Stomach (tissue), 9 donors: ENCODE measurements around the gene SRP72. TPM values are rescaled to one million over a fixed set of nuclear protein-coding genes. Genes with fewer than 3 reads are reported as not detected.

Experiments used
- DNase-seq, 2 donors: peaks; one replicate each; pipeline versions ENCODE4 v3.0.0 to v3.0.0-alpha.2; 2013 to 2019
- H3K27ac ChIP-seq, 5 donors: fragments of 200-600 bp in 4 of 5; sonication (generic) in 4 of 5; one replicate each; pipeline ENCODE4 v1.5.1; 2013 to 2019; ENCODE audit warnings: mild to moderate bottlenecking in 1 of 5, moderate library complexity in 1 of 5
- H3K27me3 ChIP-seq, 3 donors: fragments of 200-600 bp; sonication (generic); one replicate each; pipeline ENCODE4 v1.5.1; 2017 to 2019; ENCODE audit warnings: mixed run types in 1 of 3
- H3K36me3 ChIP-seq, 4 donors: fragments of 200-600 bp; sonication (generic); 1 replicate in 3 of 4; 2 replicates in 1 of 4; pipeline ENCODE4 v1.5.1; 2016 to 2019
- H3K4me1 ChIP-seq, 4 donors: fragments of 200-600 bp; sonication (generic); one replicate each; pipeline ENCODE4 v1.5.1; 2016 to 2019
- H3K4me3 ChIP-seq, 4 donors: fragments of 200-600 bp; sonication (generic) in 3 of 4; one replicate each; pipeline ENCODE4 v1.5.1; 2016 to 2019; ENCODE audit warnings: mild to moderate bottlenecking in 1 of 4
- H3K9me3 ChIP-seq, 4 donors: fragments of 200-600 bp; sonication (generic); one replicate each; pipeline ENCODE4 v1.5.1; 2016 to 2019
- EP300 ChIP-seq: sonication (generic); formaldehyde crosslinking; IDR thresholded peaks from one replicate; pipeline ENCODE4 v1.6.1; 2017; ENCODE audit warnings: antibody characterized with exemption
- POLR2A ChIP-seq, 4 donors: fragments of 450-650 bp; IDR thresholded peaks; one replicate each; pipeline ENCODE4 v1.6.1; 2016; ENCODE audit warnings: antibody characterized with exemption in 4 of 4, control low read depth in 2 of 4, mild to moderate bottlenecking in 1 of 4, moderate library complexity in 1 of 4
- POLR2AphosphoS5 ChIP-seq, 3 donors: sonication (generic); formaldehyde crosslinking; IDR thresholded peaks; one replicate each; pipeline ENCODE4 v1.6.1; 2016; ENCODE audit warnings: antibody characterized with exemption in 3 of 3
- WGBS, 5 donors: extraction: QIAGEN DNeasy Blood & Tissue Kit in 3 of 5; methylation state at CpG; one replicate each; pipeline versions ENCODE4 v1.1.5 to v1.1.7; 2013 to 2018; 5-methylcytosine and 5-hydroxymethylcytosine counted together
- intact Hi-C: fragments of 100-400 bp; cut with DNase I; formaldehyde crosslinking; loops from one replicate; pipeline ENCODE4 v1.15.1; 2023; ENCODE audit warnings: low total_unique reads
- polyA plus RNA-seq, 3 donors: library from polyadenylated mRNA; stranded (reverse); fragments of 200-250 nt; gene quantifications; one replicate each; pipeline ENCODE4 v1.2.3, GENCODE V29; 2013
- total RNA-seq, 5 donors: library from RNA; depleted of rRNA; stranded (reverse); fragments of >200 nt; gene quantifications; one replicate each; pipeline versions ENCODE4 v1.1.0 to v1.2.3, GENCODE V29; 2014 to 2016
- TF ChIP-seq, protein P1 (sequence below), 7 experiments: fragments of 450-650 bp in 4 of 7; fragments of 200-600 bp in 3 of 7; sonication (generic) in 3 of 7; IDR thresholded peaks; one replicate each; pipeline ENCODE4 v1.5.1; 2016 to 2019; ENCODE audit warnings: antibody characterized with exemption in 7 of 7, control low read depth in 2 of 7, mild to moderate bottlenecking in 1 of 7
- donor health status: healthy with polysubstance abuse.
- donor health status: Bipolar disorder and iron deficiency.
- donor health status: healthy.

Gene SRP72
- total and polyA plus RNA-seq, 8 donors: 28.4 to 63.7 (median 37.4) TPM

DNA sequence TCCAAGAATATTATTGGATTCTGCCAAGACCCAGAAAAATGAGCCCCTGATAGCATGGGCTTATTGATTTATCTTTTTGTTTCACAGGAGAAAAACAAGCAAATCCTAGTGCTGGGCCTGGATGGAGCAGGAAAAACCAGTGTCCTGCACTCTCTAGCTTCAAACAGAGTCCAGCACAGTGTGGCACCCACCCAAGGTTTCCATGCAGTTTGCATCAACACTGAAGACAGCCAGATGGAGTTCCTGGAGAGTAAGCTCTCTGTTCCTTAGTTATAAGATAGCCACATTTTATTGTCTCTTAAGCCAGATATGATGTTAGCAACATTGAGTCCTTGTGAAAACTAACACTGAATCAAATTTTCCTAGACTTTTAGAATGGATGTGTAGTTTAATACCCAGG, 43.7 kb downstream of the SRP72 start:
- Histone ChIP-seq H3K36me3 (no peaks in the 10 kb centered on the region), H3K4me1 (peaks cover 4 to 6% (median 5%) of the 10 kb centered on the region in 4 donors), H3K9me3 (no peaks in the 10 kb centered on the region), H3K27ac (no peak overlapping the region), H3K27me3 (no peaks in the 10 kb centered on the region), H3K4me3 (no peak overlapping the region)
- TF ChIP-seq, protein P1, sequence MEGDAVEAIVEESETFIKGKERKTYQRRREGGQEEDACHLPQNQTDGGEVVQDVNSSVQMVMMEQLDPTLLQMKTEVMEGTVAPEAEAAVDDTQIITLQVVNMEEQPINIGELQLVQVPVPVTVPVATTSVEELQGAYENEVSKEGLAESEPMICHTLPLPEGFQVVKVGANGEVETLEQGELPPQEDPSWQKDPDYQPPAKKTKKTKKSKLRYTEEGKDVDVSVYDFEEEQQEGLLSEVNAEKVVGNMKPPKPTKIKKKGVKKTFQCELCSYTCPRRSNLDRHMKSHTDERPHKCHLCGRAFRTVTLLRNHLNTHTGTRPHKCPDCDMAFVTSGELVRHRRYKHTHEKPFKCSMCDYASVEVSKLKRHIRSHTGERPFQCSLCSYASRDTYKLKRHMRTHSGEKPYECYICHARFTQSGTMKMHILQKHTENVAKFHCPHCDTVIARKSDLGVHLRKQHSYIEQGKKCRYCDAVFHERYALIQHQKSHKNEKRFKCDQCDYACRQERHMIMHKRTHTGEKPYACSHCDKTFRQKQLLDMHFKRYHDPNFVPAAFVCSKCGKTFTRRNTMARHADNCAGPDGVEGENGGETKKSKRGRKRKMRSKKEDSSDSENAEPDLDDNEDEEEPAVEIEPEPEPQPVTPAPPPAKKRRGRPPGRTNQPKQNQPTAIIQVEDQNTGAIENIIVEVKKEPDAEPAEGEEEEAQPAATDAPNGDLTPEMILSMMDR (IDR thresholded peaks at IDR 0.05): no peak
- TF ChIP-seq POLR2AphosphoS5 (IDR thresholded peaks at IDR 0.05) (no peak), POLR2A (IDR thresholded peaks at IDR 0.05) (no peak)
- intact Hi-C loops: no loop called here
- DNase-seq: peak in 1 of 2 donors; percentile 77

DNA sequence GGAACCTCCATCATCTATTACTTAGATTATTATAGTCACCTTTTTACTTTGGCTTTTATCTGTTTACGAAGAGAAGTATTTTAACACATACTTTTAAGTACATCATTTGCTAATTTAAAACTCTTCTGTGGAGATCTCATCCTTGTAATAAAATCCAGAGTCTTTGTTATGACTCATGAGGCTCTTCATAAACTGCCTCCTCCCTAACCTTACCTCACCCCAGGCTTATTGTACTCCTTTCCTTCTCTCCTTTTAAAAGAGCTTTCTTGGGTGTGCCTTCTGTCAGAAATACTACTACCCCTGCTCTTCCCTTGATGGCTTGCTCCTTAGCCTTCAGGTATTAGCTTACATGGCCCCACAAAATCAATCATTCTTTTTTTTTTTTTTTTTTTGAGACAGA, 44.7 kb downstream of the SRP72 start:
- Histone ChIP-seq H3K9me3 (no peaks in the 10 kb centered on the region), H3K4me3 (no peak overlapping the region), H3K36me3 (no peaks in the 10 kb centered on the region), H3K4me1 (no peaks in the 10 kb centered on the region), H3K27ac (no peak overlapping the region), H3K27me3 (no peaks in the 10 kb centered on the region)
- intact Hi-C loops: no loop called here
- 89 to 100% (median 93%) methylated on average over 1 of the region's 1 CpG for WGBS, 5 donors
- TF ChIP-seq EP300 (no peak), POLR2AphosphoS5 (IDR thresholded peaks at IDR 0.05) (no peak), POLR2A (IDR thresholded peaks at IDR 0.05) (no peak)
- TF ChIP-seq, protein P1 (IDR thresholded peaks at IDR 0.05): no peak
- no peak for DNase-seq

DNA sequence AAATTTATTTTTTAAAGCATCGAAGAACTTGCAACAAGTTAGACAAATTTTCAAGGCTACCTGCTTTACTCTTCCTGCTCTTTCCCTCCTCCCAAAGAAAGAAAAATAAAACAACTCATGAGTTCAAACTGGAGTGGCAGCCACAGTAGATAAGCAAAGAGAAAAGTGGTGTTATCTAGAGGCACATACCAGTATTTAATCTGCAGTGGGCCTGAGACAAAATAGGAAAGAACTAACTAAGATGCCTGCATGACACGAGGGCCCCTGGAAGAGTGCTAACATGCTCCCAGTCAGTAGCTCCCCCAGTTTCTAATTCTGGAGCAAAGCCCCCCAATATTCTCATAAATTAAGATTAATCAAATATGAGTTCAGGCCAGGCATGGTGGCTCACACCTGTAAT, 46.1 kb downstream of the SRP72 start:
- no peak overlapping the region for H3K4me3 ChIP-seq
- DNase-seq: no peak
- no peaks in the 10 kb centered on the region for H3K9me3 ChIP-seq
- intact Hi-C loops: no loop called here
- WGBS, 5 donors: 19 to 46% (median 43%) methylated on average over 2 of the region's 2 CpGs
- no peaks in the 10 kb centered on the region for H3K27me3 ChIP-seq
- H3K4me1 ChIP-seq: no peaks in the 10 kb centered on the region
- no peak overlapping the region for H3K27ac ChIP-seq
- TF ChIP-seq EP300 (no peak), POLR2A (IDR thresholded peaks at IDR 0.05) (no peak), POLR2AphosphoS5 (IDR thresholded peaks at IDR 0.05) (no peak)
- TF ChIP-seq, protein P1 (IDR thresholded peaks at IDR 0.05): no peak
- no peaks in the 10 kb centered on the region for H3K36me3 ChIP-seq

DNA sequence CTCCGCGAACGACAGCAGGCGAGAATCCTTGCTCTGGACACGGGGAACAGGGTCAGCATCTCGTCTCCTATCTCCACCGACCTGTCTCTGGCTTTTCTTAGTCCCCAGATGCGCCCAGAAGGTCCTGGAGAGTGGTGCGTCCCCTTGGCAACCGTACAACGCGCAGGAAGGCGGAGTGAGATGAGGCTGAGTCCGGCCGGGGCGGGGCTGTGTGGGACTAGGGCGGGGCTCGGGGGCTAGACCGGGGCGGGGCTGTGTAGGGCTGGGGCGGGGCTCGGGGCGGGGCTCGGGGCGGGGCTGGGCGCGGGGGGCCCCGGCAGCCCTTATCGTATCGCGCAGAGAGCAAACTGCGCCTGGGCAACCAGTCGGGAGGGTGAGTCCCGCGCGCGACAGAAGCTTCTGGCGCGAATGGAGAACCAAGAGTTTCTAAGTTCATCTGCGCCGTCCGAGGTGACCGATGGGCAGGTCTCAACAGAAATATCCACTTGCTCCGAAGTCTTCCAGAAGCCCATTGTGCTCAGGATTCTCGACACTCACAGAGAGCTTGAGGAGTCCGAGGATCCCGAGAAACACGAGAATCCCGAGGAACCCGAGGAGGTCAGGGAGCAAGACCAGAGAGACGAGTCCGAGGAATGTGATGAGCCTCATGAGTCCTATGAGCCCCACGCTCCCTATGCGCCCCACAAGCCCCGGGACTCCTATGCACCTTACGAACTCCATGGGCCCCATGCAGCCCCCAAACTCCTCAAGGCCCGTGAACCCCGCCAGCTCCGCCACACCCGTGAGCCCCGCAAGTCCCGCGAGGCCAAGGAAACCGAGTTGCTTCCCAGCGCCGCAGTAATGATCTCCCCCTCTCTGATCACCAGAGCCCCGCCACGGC, 63.1 kb downstream of the SRP72 start:
- TF ChIP-seq, protein P1 (IDR thresholded peaks at IDR 0.05): no peak
- TF ChIP-seq POLR2AphosphoS5 (IDR thresholded peaks at IDR 0.05): peak in 1 of 3 donors; percentile 9
- no peak for TF ChIP-seq POLR2A (IDR thresholded peaks at IDR 0.05)
- Histone ChIP-seq H3K27me3 (peaks cover 0 to 20% (median 5%) of the 10 kb centered on the region in 3 donors), H3K4me1 (peaks cover 8 to 27% (median 19%) of the 10 kb centered on the region in 4 donors), H3K27ac (peak overlapping the region in 2 of 5 donors; percentile 33 to 71), H3K36me3 (no peaks in the 10 kb centered on the region), H3K9me3 (no peaks in the 10 kb centered on the region), H3K4me3 (peak overlapping the region; percentile 51 to 64 (median 62))
- intact Hi-C loops: no loop called here
- peak; percentile 89 to 91 for DNase-seq
- 2 to 7% (median 4%) methylated on average over 23 to 68 of the region's 68 CpGs for whole genome bisulfite sequencing, 5 donors
